ENCODE results near the gene FAM171A1.
A peak's percentile ranks its signal among the peaks of the same experiment; 100 is the strongest.

FAM171A1 gene

GRCh38 chr10:15363031-15363430, 8.1 kb downstream of the FAM171A1 start:
- Mint-ChIP-seq H3K4me1 (peaks cover 23% of the 10 kb centered on the region), H3K36me3 (ENCODE audit: low read depth) (peaks cover 47% of the 10 kb centered on the region), H3K4me3 (no peak overlapping the region), H3K27ac (peak overlapping the region in 1 of 3 experiments; percentile 1), H3K27me3 (ENCODE audit: low read depth) (no peaks in the 10 kb centered on the region), H3K9me3 (no peaks in the 10 kb centered on the region)
- TF ChIP-seq CTCF (IDR thresholded peaks at IDR 0.05; ENCODE audit: unreplicated experiment in 3 of 3), result no peak

GRCh38 chr10:15361131-15361530, 10.0 kb downstream of the FAM171A1 start:
- Mint-ChIP-seq H3K27me3 (ENCODE audit: low read depth) (no peaks in the 10 kb centered on the region), H3K27ac (no peak overlapping the region), H3K4me3 (no peak overlapping the region), H3K36me3 (ENCODE audit: low read depth) (peaks cover 48% of the 10 kb centered on the region), H3K9me3 (no peaks in the 10 kb centered on the region), H3K4me1 (peaks cover 14% of the 10 kb centered on the region)
- TF ChIP-seq CTCF (IDR thresholded peaks at IDR 0.05; ENCODE audit: unreplicated experiment in 3 of 3), result no peak

- Mint-ChIP-seq H3K27me3 (ENCODE audit: low read depth) (no peaks in the 10 kb centered on the region), H3K4me1 (peaks cover 14% of the 10 kb centered on the region), H3K36me3 (ENCODE audit: low read depth) (peaks cover 45% of the 10 kb centered on the region)
Measured at GRCh38 chr10:15360566-15360965, 10.5 kb downstream of the FAM171A1 start.

GRCh38 chr10:15353471-15354017, 17.5 kb downstream of the FAM171A1 start:
- Mint-ChIP-seq H3K4me3 (no peak overlapping the region), H3K4me1 (peaks cover 38% of the 10 kb centered on the region), H3K9me3 (no peaks in the 10 kb centered on the region), H3K36me3 (ENCODE audit: low read depth) (peaks cover 7% of the 10 kb centered on the region), H3K27ac (peak overlapping the region; percentile 24 to 90 (median 71)), H3K27me3 (ENCODE audit: low read depth) (peaks cover 3% of the 10 kb centered on the region)
- no peak for TF ChIP-seq CTCF (IDR thresholded peaks at IDR 0.05; ENCODE audit: unreplicated experiment in 3 of 3)

More at GRCh38 chr10:15360566-15360965, 10.5 kb downstream of the FAM171A1 start:
- no peak for TF ChIP-seq CTCF (IDR thresholded peaks at IDR 0.05; ENCODE audit: unreplicated experiment in 3 of 3)
- Mint-ChIP-seq H3K27ac (no peak overlapping the region), H3K9me3 (no peaks in the 10 kb centered on the region), H3K4me3 (no peak overlapping the region)

GRCh38 chr10:15352836-15353235, 18.3 kb downstream of the FAM171A1 start:
- Mint-ChIP-seq H3K27ac (peak overlapping the region; percentile 24 to 90 (median 71)), H3K9me3 (no peaks in the 10 kb centered on the region), H3K4me1 (peaks cover 40% of the 10 kb centered on the region), H3K27me3 (ENCODE audit: low read depth) (peaks cover 3% of the 10 kb centered on the region), H3K4me3 (no peak overlapping the region), H3K36me3 (ENCODE audit: low read depth) (peaks cover 7% of the 10 kb centered on the region)
- no peak for TF ChIP-seq CTCF (IDR thresholded peaks at IDR 0.05; ENCODE audit: unreplicated experiment in 3 of 3)

- Mint-ChIP-seq H3K36me3 (ENCODE audit: low read depth) (peaks cover 7% of the 10 kb centered on the region), H3K4me1 (peaks cover 40% of the 10 kb centered on the region), H3K27me3 (ENCODE audit: low read depth) (peaks cover 3% of the 10 kb centered on the region), H3K27ac (peak overlapping the region; percentile 24 to 90 (median 71)), H3K4me3 (no peak overlapping the region), H3K9me3 (no peaks in the 10 kb centered on the region)
- no peak for TF ChIP-seq CTCF (IDR thresholded peaks at IDR 0.05; ENCODE audit: unreplicated experiment in 3 of 3)
Measured at GRCh38 chr10:15352201-15352600, 18.9 kb downstream of the FAM171A1 start.

Data from nephron (organoid).